ENCODE results near the gene BCAR3.
A peak's percentile ranks its signal among the peaks of the same experiment; 100 is the strongest.

The BCAR3 gene

GRCh38 chr1:93715529-93716126 lies 34.0 kb upstream of the BCAR3 start:
- Histone ChIP-seq H2AFZ (ENCODE audit: low read depth, low read length) (no peak overlapping the region), H3K79me2 (ENCODE audit: insufficient read depth, low read length) (no peaks in the 10 kb centered on the region), H4K20me1 (ENCODE audit: insufficient read depth, low read length) (no peaks in the 10 kb centered on the region), H3K4me2 (ENCODE audit: insufficient read depth, low read length) (no peak overlapping the region), H3K9me3 (ENCODE audit: insufficient read depth, low read length, severe bottlenecking) (no peaks in the 10 kb centered on the region), H3K4me1 (ENCODE audit: insufficient read depth, low read length) (peaks cover 12% of the 10 kb centered on the region), H3K9ac (ENCODE audit: low read depth, low read length) (no peak overlapping the region), H3K36me3 (ENCODE audit: insufficient read depth, low read length) (no peaks in the 10 kb centered on the region), H3K4me3 (ENCODE audit: low read depth in 1 of 2, low read length in 2 of 2) (no peak overlapping the region), H3K27me3 (ENCODE audit: insufficient read depth, low read length, poor library complexity) (no peaks in the 10 kb centered on the region), H3K27ac (ENCODE audit: low read length) (no peak overlapping the region)
- DNase-seq (peak; percentile 10), ATAC-seq (ENCODE audit: insufficient read depth, low read depth) (no peak)
- TF ChIP-seq EZH2 (IDR thresholded peaks at IDR 0.05; ENCODE audit: borderline replicate concordance, low read depth, low read length, severe bottlenecking) (no peak), CTCF (IDR thresholded peaks at IDR 0.05; ENCODE audit: borderline replicate concordance, extremely low read depth, low read length, poor library complexity, severe bottlenecking) (no peak)

- no peaks in the 10 kb centered on the region for H4K20me1 ChIP-seq (ENCODE audit: insufficient read depth, low read length)
- no peaks in the 10 kb centered on the region for H3K27me3 ChIP-seq (ENCODE audit: insufficient read depth, low read length, poor library complexity)
- TF ChIP-seq CTCF (IDR thresholded peaks at IDR 0.05; ENCODE audit: borderline replicate concordance, extremely low read depth, low read length, poor library complexity, severe bottlenecking) (no peak), EZH2 (IDR thresholded peaks at IDR 0.05; ENCODE audit: borderline replicate concordance, low read depth, low read length, severe bottlenecking) (no peak)
- no peak overlapping the region for H3K4me2 ChIP-seq (ENCODE audit: insufficient read depth, low read length)
- no peak overlapping the region for H3K4me3 ChIP-seq (ENCODE audit: low read depth in 1 of 2, low read length in 2 of 2)
- H3K9me3 ChIP-seq (ENCODE audit: insufficient read depth, low read length, severe bottlenecking), result no peaks in the 10 kb centered on the region
- DNase-seq (no peak), ATAC-seq (ENCODE audit: insufficient read depth, low read depth) (no peak)
- no peaks in the 10 kb centered on the region for H3K36me3 ChIP-seq (ENCODE audit: insufficient read depth, low read length)
- no peak overlapping the region for H2AFZ ChIP-seq (ENCODE audit: low read depth, low read length)
- no peak overlapping the region for H3K9ac ChIP-seq (ENCODE audit: low read depth, low read length)
- no peak overlapping the region for H3K27ac ChIP-seq (ENCODE audit: low read length)
- H3K79me2 ChIP-seq (ENCODE audit: insufficient read depth, low read length), result no peaks in the 10 kb centered on the region
- H3K4me1 ChIP-seq (ENCODE audit: insufficient read depth, low read length), result peaks cover 12% of the 10 kb centered on the region
These were observed 32.7 kb upstream of the BCAR3 start for GRCh38 chr1:93714356-93714755.

GRCh38 chr1:93713341-93713740 lies 31.7 kb upstream of the BCAR3 start:
- DNase-seq (no peak), ATAC-seq (ENCODE audit: insufficient read depth, low read depth) (no peak)
- no peaks in the 10 kb centered on the region for H3K27me3 ChIP-seq (ENCODE audit: insufficient read depth, low read length, poor library complexity)
- no peaks in the 10 kb centered on the region for H3K36me3 ChIP-seq (ENCODE audit: insufficient read depth, low read length)
- no peak overlapping the region for H3K4me2 ChIP-seq (ENCODE audit: insufficient read depth, low read length)
- H3K9ac ChIP-seq (ENCODE audit: low read depth, low read length), result no peak overlapping the region
- H3K27ac ChIP-seq (ENCODE audit: low read length), result no peak overlapping the region
- no peaks in the 10 kb centered on the region for H3K79me2 ChIP-seq (ENCODE audit: insufficient read depth, low read length)
- H3K9me3 ChIP-seq (ENCODE audit: insufficient read depth, low read length, severe bottlenecking), result no peaks in the 10 kb centered on the region
- no peaks in the 10 kb centered on the region for H4K20me1 ChIP-seq (ENCODE audit: insufficient read depth, low read length)
- TF ChIP-seq EZH2 (IDR thresholded peaks at IDR 0.05; ENCODE audit: borderline replicate concordance, low read depth, low read length, severe bottlenecking), result no peak
- TF ChIP-seq CTCF (IDR thresholded peaks at IDR 0.05; ENCODE audit: borderline replicate concordance, extremely low read depth, low read length, poor library complexity, severe bottlenecking), result no peak
- H3K4me1 ChIP-seq (ENCODE audit: insufficient read depth, low read length), result peaks cover 12% of the 10 kb centered on the region
- no peak overlapping the region for H3K4me3 ChIP-seq (ENCODE audit: low read depth in 1 of 2, low read length in 2 of 2)
- no peak overlapping the region for H2AFZ ChIP-seq (ENCODE audit: low read depth, low read length)
